DOHH2 (cell line): ENCODE results near the gene PRSS8.

Source experiments
- H3F3A ChIP-seq: fragments of 200-600 bp; sonication (generic), shearing (Covaris generic); 2 replicates; pipeline ENCODE4 v1.6.0; 2016; ENCODE audit warnings: antibody characterized with exemption, mild to moderate bottlenecking; ENCODE audit not compliant: control insufficient read depth, insufficient read depth
- H3K27ac ChIP-seq: fragments of 200-600 bp; sonication (generic); 2 replicates; pipeline ENCODE4 v1.5.1; 2014; ENCODE audit warnings: low read depth, mild to moderate bottlenecking, low read length, moderate library complexity
- H3K27me3 ChIP-seq: fragments of 200-600 bp; sonication (generic); 2 replicates; pipeline ENCODE4 v1.6.1; 2014; ENCODE audit warnings: mild to moderate bottlenecking, low read length, mixed read lengths; ENCODE audit not compliant: control insufficient read depth
- H3K36me3 ChIP-seq: fragments of 200-600 bp; sonication (generic); 2 replicates; pipeline ENCODE4 v1.6.1; 2014; ENCODE audit warnings: mild to moderate bottlenecking, low read length, moderate library complexity, mixed read lengths; ENCODE audit not compliant: control insufficient read depth
- H3K4me1 ChIP-seq: fragments of 200-600 bp; sonication (generic); 2 replicates; pipeline ENCODE4 v1.6.1; 2014; ENCODE audit warnings: mild to moderate bottlenecking, low read length, mixed read lengths; ENCODE audit not compliant: control insufficient read depth
- H3K4me2 ChIP-seq: fragments of 200-600 bp; sonication (generic); 2 replicates; pipeline ENCODE4 v1.6.0; 2014; ENCODE audit warnings: mild to moderate bottlenecking, low read length, moderate library complexity
- H3K4me3 ChIP-seq: fragments of 200-600 bp; sonication (generic); 2 replicates; pipeline ENCODE4 v1.5.1; 2014; ENCODE audit warnings: mild to moderate bottlenecking, low read length, mixed read lengths
- H3K79me2 ChIP-seq: fragments of 200-600 bp; sonication (generic); 2 replicates; pipeline ENCODE4 v1.6.1; 2014; ENCODE audit warnings: mild to moderate bottlenecking, low read length, mixed read lengths; ENCODE audit not compliant: control insufficient read depth
- H3K9me2 ChIP-seq: fragments of 200-600 bp; sonication (generic); replicated peaks from 2 replicates; pipeline ENCODE4 v1.6.1; 2014; ENCODE audit warnings: mild to moderate bottlenecking, low read length, mixed read lengths; ENCODE audit not compliant: control insufficient read depth
- H3K9me3 ChIP-seq: fragments of 200-600 bp; sonication (generic); 2 replicates; pipeline ENCODE4 v1.6.1; 2014; ENCODE audit warnings: antibody characterized with exemption, low read length, mixed read lengths; ENCODE audit not compliant: control insufficient read depth, insufficient read depth
- H4K20me1 ChIP-seq: fragments of 200-600 bp; sonication (generic); 2 replicates; pipeline ENCODE4 v1.6.0; 2014; ENCODE audit warnings: low read depth, mild to moderate bottlenecking, antibody characterized with exemption, low read length, moderate library complexity; ENCODE audit not compliant: control insufficient read depth, insufficient read depth
- CTCF ChIP-seq: fragments of 200-600 bp; sonication (generic); IDR thresholded peaks from one replicate; pipeline ENCODE4 v1.5.1; 2014; ENCODE audit warnings: antibody characterized with exemption, mild to moderate bottlenecking, low read depth, low read length; ENCODE audit not compliant: poor library complexity, severe bottlenecking
- EZH2phosphoT487 ChIP-seq: fragments of 200-600 bp; sonication (generic); IDR thresholded peaks from 2 replicates; pipeline ENCODE4 v1.6.1; 2017; ENCODE audit warnings: borderline replicate concordance, mild to moderate bottlenecking, antibody characterized with exemption, low read length, moderate library complexity, mixed read lengths

PRSS8 gene

GRCh38 chr16:31135535-31136286 is at the start of gene PRSS8:
TSS of gene PRSS8 (minus strand) at chr16:31135727. CDS start at chr16:31135498, 229 bp downstream.
- Histone ChIP-seq H3K27ac (no peak within 1 kb of the TSS), H3K4me2 (no peak within 1 kb of the TSS)

GRCh38 chr16:31184888-31185287 is 49.4 kb upstream of the PRSS8 start:
- peaks cover 84% of the 10 kb centered on the region for H4K20me1 ChIP-seq
- H3K9me3 ChIP-seq = no peaks in the 10 kb centered on the region
- no peak overlapping the region for H3K27ac ChIP-seq
- H3K9me2 ChIP-seq = no peaks in the 10 kb centered on the region
- H3K4me3 ChIP-seq = no peak overlapping the region
- peaks cover 99% of the 10 kb centered on the region for H3K79me2 ChIP-seq
- no peaks in the 10 kb centered on the region for H3K27me3 ChIP-seq
- TF ChIP-seq CTCF (no peak), EZH2phosphoT487 (no peak)
- H3K4me1 ChIP-seq = peaks cover 19% of the 10 kb centered on the region
- H3K4me2 ChIP-seq = no peak overlapping the region
- H3F3A ChIP-seq = peaks cover 54% of the 10 kb centered on the region
- peaks cover 99% of the 10 kb centered on the region for H3K36me3 ChIP-seq

More at GRCh38 chr16:31135535-31136286, at the start of gene PRSS8:
- Histone ChIP-seq H3K36me3 (peaks cover 8% of the 10 kb centered on the region), H3K27me3 (no peaks in the 10 kb centered on the region), H3K4me1 (no peaks in the 10 kb centered on the region), H3K79me2 (no peaks in the 10 kb centered on the region), H3K9me2 (no peaks in the 10 kb centered on the region), H3K4me3 (no peak within 1 kb of the TSS), H3F3A (no peaks in the 10 kb centered on the region), H3K9me3 (no peaks in the 10 kb centered on the region), H4K20me1 (no peaks in the 10 kb centered on the region)
- TF ChIP-seq EZH2phosphoT487 (no peak), CTCF (no peak)

GRCh38 chr16:31183432-31184428 is 48.2 kb upstream of the PRSS8 start:
- Histone ChIP-seq H4K20me1 (peaks cover 76% of the 10 kb centered on the region), H3K4me3 (no peak overlapping the region)

More at GRCh38 chr16:31183432-31184428, 48.2 kb upstream of the PRSS8 start:
- H3K36me3 ChIP-seq = peaks cover 91% of the 10 kb centered on the region
- H3K79me2 ChIP-seq = peaks cover 98% of the 10 kb centered on the region
- H3K4me1 ChIP-seq = peaks cover 25% of the 10 kb centered on the region
- H3K4me2 ChIP-seq = 0 out of 2 replicates have a peak overlapping the region, but pooled peaks have one; percentile 99
- H3K27me3 ChIP-seq = no peaks in the 10 kb centered on the region
- TF ChIP-seq CTCF (no peak), EZH2phosphoT487 (no peak)
- no peaks in the 10 kb centered on the region for H3K9me3 ChIP-seq
- H3K9me2 ChIP-seq = no peaks in the 10 kb centered on the region
- H3K27ac ChIP-seq = no peak overlapping the region
- peaks cover 52% of the 10 kb centered on the region for H3F3A ChIP-seq
